ENCODE measurements around the gene NPEPPS. TPM values are rescaled to one million over a fixed set of nuclear protein-coding genes. Genes with fewer than 3 reads are reported as not detected.

Gene NPEPPS
- total RNA-seq, 1 experiment from 2014 or later, result 117 TPM

DNA sequence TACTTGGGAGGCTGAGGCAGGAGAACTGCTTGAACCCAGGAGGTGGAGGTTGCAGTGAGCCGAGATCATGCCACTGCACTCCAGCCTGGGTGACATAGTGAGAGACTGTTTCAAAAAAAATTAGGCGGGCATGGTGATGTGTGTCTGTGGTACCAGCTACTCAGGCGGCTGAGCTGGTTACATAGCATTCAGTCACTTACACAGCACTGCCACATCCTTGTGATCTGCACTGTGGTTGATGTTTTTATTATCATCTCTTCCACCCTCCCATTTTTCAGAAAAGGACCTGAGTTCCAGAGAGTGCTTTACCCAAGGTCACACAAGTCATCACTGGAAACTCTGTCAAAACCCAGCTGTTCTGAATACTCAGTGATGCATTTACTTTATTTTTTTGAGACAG is 104.0 kb downstream of the NPEPPS start:
- Histone ChIP-seq H3K9ac (ENCODE audit: extremely low read depth, insufficient read length, low read length) (no peak overlapping the region), H3K27me3 (ENCODE audit: insufficient read depth, low read length) (no peaks in the 10 kb centered on the region), H2AK5ac (ENCODE audit: insufficient read length, low read length) (no peak overlapping the region), H3T11ph (ENCODE audit: low read length) (no peak overlapping the region), H3K4me2 (ENCODE audit: insufficient read depth, insufficient read length, low read length) (no peak overlapping the region), H2BK120ac (ENCODE audit: low read depth, low read length, poor library complexity, severe bottlenecking) (no peak overlapping the region), H3K23ac (ENCODE audit: insufficient read length, low read depth, low read length) (no peak overlapping the region), H4K91ac (ENCODE audit: insufficient read length, low read depth, low read length) (no peak overlapping the region), H2BK15ac (ENCODE audit: low read depth, low read length) (no peak overlapping the region), H3K4me1 (ENCODE audit: insufficient read depth, low read length) (no peaks in the 10 kb centered on the region), H3K14ac (ENCODE audit: insufficient read depth, low read length) (no peak overlapping the region), H3K79me2 (ENCODE audit: insufficient read depth, low read length) (no peaks in the 10 kb centered on the region), H3K56ac (ENCODE audit: insufficient read length, low read depth, low read length) (no peak overlapping the region), H4K8ac (replicated peaks; ENCODE audit: insufficient read length, low read depth, low read length) (no peak overlapping the region), H2AFZ (ENCODE audit: low read length) (no peak overlapping the region), H3K23me2 (ENCODE audit: insufficient read length, low read depth, low read length, poor library complexity, severe bottlenecking) (no peaks in the 10 kb centered on the region), H2BK12ac (ENCODE audit: insufficient read length, low read depth, low read length) (no peak overlapping the region), H2BK20ac (ENCODE audit: low read depth, low read length, poor library complexity, severe bottlenecking) (no peak overlapping the region), H2BK5ac (ENCODE audit: insufficient read length, low read length) (no peak overlapping the region), H3K18ac (ENCODE audit: insufficient read length, low read depth, low read length) (no peak overlapping the region), H3K9me3 (ENCODE audit: control insufficient read depth, low read depth, low read length) (no peaks in the 10 kb centered on the region), H3K79me1 (ENCODE audit: insufficient read depth, low read depth, low read length, poor library complexity, severe bottlenecking) (no peaks in the 10 kb centered on the region), H3K4ac (ENCODE audit: low read depth, low read length) (no peak overlapping the region), H3K27ac (ENCODE audit: insufficient read length, low read depth, low read length) (no peak overlapping the region), H4K5ac (ENCODE audit: insufficient read length, low read depth, low read length) (no peak overlapping the region), H4K20me1 (ENCODE audit: control insufficient read depth, insufficient read depth, insufficient read length) (no peaks in the 10 kb centered on the region)
- no peaks in the 10 kb centered on the region for H3K4me1 Mint-ChIP-seq
- H3K9me3 Mint-ChIP-seq, result no peaks in the 10 kb centered on the region
- no peak overlapping the region for H3K27ac Mint-ChIP-seq
- no CpG with 5 or more reads among the region's 3 CpGs for WGBS (ENCODE audit: extremely low coverage, insufficient read length, low lambda C conversion rate)
- TF ChIP-seq, protein P1, sequence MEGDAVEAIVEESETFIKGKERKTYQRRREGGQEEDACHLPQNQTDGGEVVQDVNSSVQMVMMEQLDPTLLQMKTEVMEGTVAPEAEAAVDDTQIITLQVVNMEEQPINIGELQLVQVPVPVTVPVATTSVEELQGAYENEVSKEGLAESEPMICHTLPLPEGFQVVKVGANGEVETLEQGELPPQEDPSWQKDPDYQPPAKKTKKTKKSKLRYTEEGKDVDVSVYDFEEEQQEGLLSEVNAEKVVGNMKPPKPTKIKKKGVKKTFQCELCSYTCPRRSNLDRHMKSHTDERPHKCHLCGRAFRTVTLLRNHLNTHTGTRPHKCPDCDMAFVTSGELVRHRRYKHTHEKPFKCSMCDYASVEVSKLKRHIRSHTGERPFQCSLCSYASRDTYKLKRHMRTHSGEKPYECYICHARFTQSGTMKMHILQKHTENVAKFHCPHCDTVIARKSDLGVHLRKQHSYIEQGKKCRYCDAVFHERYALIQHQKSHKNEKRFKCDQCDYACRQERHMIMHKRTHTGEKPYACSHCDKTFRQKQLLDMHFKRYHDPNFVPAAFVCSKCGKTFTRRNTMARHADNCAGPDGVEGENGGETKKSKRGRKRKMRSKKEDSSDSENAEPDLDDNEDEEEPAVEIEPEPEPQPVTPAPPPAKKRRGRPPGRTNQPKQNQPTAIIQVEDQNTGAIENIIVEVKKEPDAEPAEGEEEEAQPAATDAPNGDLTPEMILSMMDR (conservative IDR thresholded peaks at IDR 0.05), result no peak
- no peak overlapping the region for H3K4me3 Mint-ChIP-seq
- DNase-seq, result no peak
- H3K27me3 Mint-ChIP-seq (ENCODE audit: low read depth), result no peaks in the 10 kb centered on the region
- H3K36me3 Mint-ChIP-seq (ENCODE audit: insufficient read depth in 1 of 3, low read depth in 3 of 3), result peaks cover 2 to 24% (median 9%) of the 10 kb centered on the region in 3 experiments; a peak in 5 of 7 replicates
